Measurements from ENCODE around the gene HDAC4. TPM values are rescaled to one million over a fixed set of nuclear protein-coding genes. Genes with fewer than 3 reads are reported as not detected.

HDAC4 gene
- total RNA-seq, 1 donor from 2014 or later = 65.7 TPM

DNA sequence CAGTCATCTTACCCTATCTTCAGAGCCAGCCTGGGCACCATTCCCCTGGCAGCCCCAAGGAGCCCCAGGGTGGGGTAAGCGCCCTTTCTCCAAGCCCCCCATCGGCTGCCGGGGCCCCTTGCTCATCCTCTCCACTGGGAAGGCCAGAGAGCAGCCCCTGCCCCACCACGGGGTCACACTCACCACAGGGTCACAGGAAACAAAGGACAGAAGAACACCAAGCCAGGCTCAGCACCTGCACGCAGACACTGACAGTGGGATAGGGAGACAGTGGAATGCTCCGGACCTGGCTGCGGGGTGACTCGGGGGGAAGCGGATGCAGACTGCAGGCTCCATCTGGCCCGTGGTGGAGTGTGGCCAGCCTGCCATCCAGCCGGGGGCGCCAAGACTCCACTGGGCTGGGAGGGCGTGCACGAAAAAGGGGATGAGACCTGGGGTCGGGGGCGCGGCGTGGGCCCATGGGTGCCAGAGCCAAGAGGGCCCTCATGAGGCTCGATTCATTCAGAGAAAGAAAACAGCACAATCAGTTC lies 21.1 kb downstream of the HDAC4 start:
- Histone ChIP-seq H3K27ac (no peak overlapping the region), H3K9me3 (no peaks in the 10 kb centered on the region), H3K4me1 (peaks cover 0 to 2% of the 10 kb centered on the region in 2 donors), H3K4me3 (no peak overlapping the region), H3K27me3 (no peaks in the 10 kb centered on the region), H3K36me3 (peaks cover 0 to 14% of the 10 kb centered on the region in 2 donors)
- DNase-seq (ENCODE audit: low spot score in 2 of 2) = no peak
- intact Hi-C loops (cut with DNase I) = no loop called here
- TF ChIP-seq, protein P1, sequence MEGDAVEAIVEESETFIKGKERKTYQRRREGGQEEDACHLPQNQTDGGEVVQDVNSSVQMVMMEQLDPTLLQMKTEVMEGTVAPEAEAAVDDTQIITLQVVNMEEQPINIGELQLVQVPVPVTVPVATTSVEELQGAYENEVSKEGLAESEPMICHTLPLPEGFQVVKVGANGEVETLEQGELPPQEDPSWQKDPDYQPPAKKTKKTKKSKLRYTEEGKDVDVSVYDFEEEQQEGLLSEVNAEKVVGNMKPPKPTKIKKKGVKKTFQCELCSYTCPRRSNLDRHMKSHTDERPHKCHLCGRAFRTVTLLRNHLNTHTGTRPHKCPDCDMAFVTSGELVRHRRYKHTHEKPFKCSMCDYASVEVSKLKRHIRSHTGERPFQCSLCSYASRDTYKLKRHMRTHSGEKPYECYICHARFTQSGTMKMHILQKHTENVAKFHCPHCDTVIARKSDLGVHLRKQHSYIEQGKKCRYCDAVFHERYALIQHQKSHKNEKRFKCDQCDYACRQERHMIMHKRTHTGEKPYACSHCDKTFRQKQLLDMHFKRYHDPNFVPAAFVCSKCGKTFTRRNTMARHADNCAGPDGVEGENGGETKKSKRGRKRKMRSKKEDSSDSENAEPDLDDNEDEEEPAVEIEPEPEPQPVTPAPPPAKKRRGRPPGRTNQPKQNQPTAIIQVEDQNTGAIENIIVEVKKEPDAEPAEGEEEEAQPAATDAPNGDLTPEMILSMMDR (IDR thresholded peaks at IDR 0.05) = no peak

DNA sequence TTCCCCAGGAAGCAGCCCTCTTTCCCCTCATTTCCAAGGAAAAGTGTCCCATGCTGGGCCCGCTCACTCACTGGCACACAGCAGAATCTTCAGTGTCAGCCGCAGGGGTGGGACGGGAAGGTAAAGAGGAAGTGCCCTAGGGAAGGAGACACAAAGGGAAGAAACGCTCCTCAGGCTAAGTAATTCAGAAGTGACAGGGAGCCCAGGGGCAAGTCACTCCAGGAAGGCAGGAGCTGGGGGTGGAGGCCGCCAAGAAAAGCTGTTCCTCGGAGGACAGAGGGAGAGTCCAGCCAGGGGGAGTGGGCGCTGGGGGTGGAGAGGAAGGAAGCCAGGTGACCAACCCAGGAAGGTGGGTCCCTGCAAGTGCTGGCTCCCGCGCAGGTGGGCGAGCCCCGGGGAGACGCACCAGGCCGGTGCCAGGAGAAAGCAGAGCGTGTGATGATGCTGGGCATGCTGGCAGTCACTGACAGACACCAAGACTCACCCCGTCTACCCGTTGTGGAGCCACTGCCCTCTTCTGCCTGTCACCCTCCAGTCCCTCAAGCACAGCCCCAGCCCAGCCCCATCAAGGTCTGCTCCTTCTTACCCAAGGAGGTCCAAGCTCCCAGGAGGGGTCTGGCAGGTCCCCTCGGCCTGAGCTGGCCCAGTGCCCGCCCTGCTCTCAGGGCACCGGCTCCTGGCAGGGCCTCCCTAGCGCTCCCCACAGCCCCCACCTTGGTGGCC lies 21.7 kb downstream of the HDAC4 start:
- no peak for DNase-seq (ENCODE audit: low spot score in 2 of 2)
- Histone ChIP-seq H3K36me3 (peaks cover 0 to 14% of the 10 kb centered on the region in 2 donors), H3K27ac (no peak overlapping the region), H3K4me3 (no peak overlapping the region), H3K27me3 (no peaks in the 10 kb centered on the region), H3K4me1 (peaks cover 0 to 2% of the 10 kb centered on the region in 2 donors), H3K9me3 (no peaks in the 10 kb centered on the region)
- TF ChIP-seq, protein P1 (IDR thresholded peaks at IDR 0.05) = no peak
- intact Hi-C loops (cut with DNase I) = no loop called here

DNA sequence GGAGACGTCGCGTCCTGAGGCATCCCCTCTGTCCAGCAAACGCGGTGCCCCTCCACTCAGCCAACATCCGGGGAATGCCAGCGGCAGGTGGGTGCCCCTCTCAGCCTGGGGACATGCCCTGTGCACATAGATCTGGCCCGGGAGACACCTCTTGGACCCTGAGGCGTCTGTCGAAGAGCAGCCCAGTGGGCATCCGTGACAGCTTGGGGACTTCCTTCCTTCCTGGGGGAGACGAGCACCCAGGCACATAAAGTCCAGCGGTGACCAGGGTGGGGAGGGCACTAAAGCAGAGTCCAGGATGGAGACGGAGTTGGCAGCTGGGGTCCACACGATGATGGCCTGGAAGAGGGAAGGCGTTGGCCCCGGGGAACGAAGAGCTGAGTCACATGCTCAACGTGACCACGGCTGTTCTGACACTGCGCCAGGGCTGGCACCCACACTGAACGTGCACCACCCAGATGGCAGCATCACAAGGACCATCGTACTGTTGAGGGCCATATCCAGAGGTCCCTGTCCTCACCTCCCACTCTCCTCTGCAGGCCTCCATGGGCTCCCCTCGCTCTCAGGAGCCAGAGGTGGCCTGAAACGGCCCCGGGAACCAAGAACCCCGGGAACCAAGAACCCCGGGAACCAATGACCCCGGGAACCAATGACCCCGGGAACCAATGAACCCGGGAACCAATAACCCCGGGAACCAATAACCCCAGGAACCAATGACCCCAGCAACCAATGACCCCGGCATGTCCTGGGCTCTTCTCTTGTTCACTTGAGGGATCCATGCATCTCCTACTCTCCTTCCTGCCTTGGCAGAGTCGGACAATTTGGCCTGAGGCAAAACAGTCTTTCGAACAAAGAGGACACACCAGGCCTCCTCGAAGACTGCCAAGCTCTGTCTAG lies 22.6 kb downstream of the HDAC4 start:
- H3K27me3 ChIP-seq = no peaks in the 10 kb centered on the region
- TF ChIP-seq, protein P1 (IDR thresholded peaks at IDR 0.05) = no peak
- intact Hi-C loops (cut with DNase I) = no loop called here
- H3K4me3 ChIP-seq = no peak overlapping the region
- H3K9me3 ChIP-seq = no peaks in the 10 kb centered on the region
- H3K36me3 ChIP-seq = peaks cover 0 to 17% of the 10 kb centered on the region in 2 donors
- H3K27ac ChIP-seq = no peak overlapping the region
- peaks cover 0 to 2% of the 10 kb centered on the region in 2 donors for H3K4me1 ChIP-seq
- no peak for DNase-seq (ENCODE audit: low spot score in 2 of 2)

DNA sequence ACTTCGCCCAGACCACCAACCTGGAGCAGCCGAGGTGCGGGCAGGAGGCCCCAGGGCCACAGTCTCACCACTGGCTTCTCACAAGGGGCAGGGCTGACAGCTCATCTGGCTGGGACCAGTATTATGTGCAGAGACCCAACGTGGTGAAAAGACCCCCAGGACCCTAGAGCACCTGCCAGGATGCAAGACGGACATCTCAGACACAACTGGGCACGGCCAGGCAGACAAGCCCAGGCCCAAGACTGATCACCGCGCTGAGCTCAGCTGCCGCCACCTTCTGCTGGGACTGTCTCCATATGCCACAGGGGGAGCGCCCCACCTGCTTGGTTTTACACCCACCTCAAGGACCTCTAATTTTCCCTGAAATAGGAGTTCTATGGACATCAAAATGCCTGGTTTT lies 23.2 kb downstream of the HDAC4 start:
- TF ChIP-seq, protein P1 (IDR thresholded peaks at IDR 0.05) = no peak
- Histone ChIP-seq H3K27me3 (no peaks in the 10 kb centered on the region), H3K27ac (no peak overlapping the region), H3K9me3 (no peaks in the 10 kb centered on the region), H3K4me1 (peaks cover 0 to 2% of the 10 kb centered on the region in 2 donors), H3K36me3 (peaks cover 0 to 17% of the 10 kb centered on the region in 2 donors), H3K4me3 (no peak overlapping the region)
- no peak for DNase-seq (ENCODE audit: low spot score in 2 of 2)
- intact Hi-C loops (cut with DNase I) = no loop called here

DNA sequence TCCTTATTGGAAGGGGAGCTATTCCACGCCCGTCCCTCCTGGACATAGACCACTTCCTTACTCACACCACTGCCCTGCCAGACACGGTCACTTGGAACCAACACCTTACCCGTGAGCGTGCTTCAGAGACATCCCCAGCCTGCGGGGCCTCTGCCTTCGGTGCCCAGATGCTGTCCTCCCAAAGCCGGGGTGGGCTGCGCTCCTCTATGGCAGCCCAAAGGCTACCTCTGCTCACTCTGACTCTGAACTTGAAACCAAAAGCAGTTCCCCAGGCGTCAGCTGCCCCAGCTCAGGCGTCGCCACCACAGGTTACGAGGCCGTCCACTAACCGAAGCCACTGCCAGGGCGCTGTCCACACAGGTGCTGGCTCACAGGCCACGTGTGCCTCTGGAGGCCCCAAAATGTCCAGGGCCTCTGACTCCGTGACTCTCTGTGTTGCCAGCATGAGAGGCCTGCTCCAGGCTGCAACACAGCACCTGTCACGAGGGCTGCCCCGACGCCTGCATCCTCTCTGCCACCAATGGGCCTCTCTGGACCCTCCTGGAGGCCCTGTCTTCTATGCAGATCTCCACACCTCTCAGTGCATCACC lies 23.8 kb downstream of the HDAC4 start:
- no peak overlapping the region for H3K27ac ChIP-seq
- H3K27me3 ChIP-seq = no peaks in the 10 kb centered on the region
- no peak for DNase-seq (ENCODE audit: low spot score in 2 of 2)
- TF ChIP-seq, protein P1 (IDR thresholded peaks at IDR 0.05) = no peak
- no peaks in the 10 kb centered on the region for H3K4me1 ChIP-seq
- peaks cover 0 to 17% of the 10 kb centered on the region in 2 donors for H3K36me3 ChIP-seq
- no peak overlapping the region for H3K4me3 ChIP-seq
- no peaks in the 10 kb centered on the region for H3K9me3 ChIP-seq
- intact Hi-C loops (cut with DNase I) = no loop called here
